Endothelial cell of umbilical vein (primary cell): ENCODE measurements around the gene BMPER. TPM values are rescaled to one million over a fixed set of nuclear protein-coding genes. Genes with fewer than 3 reads are reported as not detected.

Experiments
- BruUV-seq: library from RNA; stranded (reverse); fragments of 400-500 nt; replicated peaks from 2 replicates; lab custom pipeline; 2021; lab: Mats Ljungman, UMichigan
- CTCF ChIA-PET: fragments of 300-600, 350-600 bp; sonication (Branson Sonifier 250); formaldehyde crosslinking; loops from one replicate; lab custom pipeline; 2021; ENCODE audit warnings: antibody characterized with exemption, inconsistent platforms; lab: Charles Lee
- POLR2A ChIA-PET: fragments of 300-600, 350-600 bp; sonication (Branson Sonifier 250); formaldehyde crosslinking; loops from one replicate; lab custom pipeline; 2021; ENCODE audit warnings: antibody characterized with exemption, inconsistent platforms; lab: Charles Lee
- DNase-seq: peaks from one replicate; pipeline ENCODE4 v3.0.0-alpha.2; 2011; ENCODE audit warnings: low read depth, low spot score
- FAIRE-seq: peaks from 2 replicates; lab custom pipeline; 2011; peaks lifted over from hg19 to GRCh38; lab: Jason Lieb, UNC
- H2AFZ ChIP-seq: 2 replicates; pipeline ENCODE4 v1.6.0; 2012; ENCODE audit warnings: low read depth, low read length, control low read depth, inconsistent platforms
- H3K27ac ChIP-seq: 2 replicates; pipeline ENCODE4 v1.5.1; 2011; ENCODE audit warnings: low read depth, mild to moderate bottlenecking, control low read depth, low read length, moderate library complexity; ENCODE audit not compliant: insufficient read depth
- H3K27me3 ChIP-seq, 2 experiments: 2 replicates each; pipeline versions ENCODE4 v1.6.0 to v1.6.1; 2011; ENCODE audit warnings: low read length in 2 of 2, mixed read lengths in 1 of 2; ENCODE audit not compliant: control insufficient read depth in 2 of 2, insufficient read depth in 2 of 2
- H3K36me3 ChIP-seq, 2 experiments: 2 replicates in 1 of 2; 3 replicates in 1 of 2; pipeline ENCODE4 v1.5.1; 2011; ENCODE audit warnings: low read length in 2 of 2, mild to moderate bottlenecking in 1 of 2, moderate library complexity in 1 of 2; ENCODE audit not compliant: control insufficient read depth in 2 of 2, insufficient read depth in 2 of 2; ENCODE audit errors: extremely low read depth in 1 of 2
- H3K4me1 ChIP-seq: 3 replicates; pipeline ENCODE4 v1.5.1; 2011; ENCODE audit warnings: mild to moderate bottlenecking, low read length; ENCODE audit not compliant: control insufficient read depth, insufficient read depth; ENCODE audit errors: extremely low read depth
- H3K4me2 ChIP-seq: 2 replicates; pipeline ENCODE4 v1.6.1; 2011; ENCODE audit warnings: low read length, control low read depth, mixed read lengths; ENCODE audit not compliant: insufficient read depth
- H3K4me3 ChIP-seq, 3 experiments: fragments of 200-600 bp in 1 of 3; sonication (generic), shearing (Covaris generic) in 1 of 3; replicated peaks in 1 of 3; 2 replicates each; pipeline ENCODE4 v1.5.1; 2011 to 2016; ENCODE audit warnings: control low read depth in 3 of 3, low read length in 3 of 3, mild to moderate bottlenecking in 2 of 3, inconsistent platforms in 1 of 3, low read depth in 1 of 3, moderate library complexity in 1 of 3; ENCODE audit not compliant: insufficient read depth in 1 of 3
- H3K79me2 ChIP-seq: 2 replicates; pipeline ENCODE4 v1.6.0; 2012; ENCODE audit warnings: low read length, inconsistent platforms; ENCODE audit not compliant: control insufficient read depth, insufficient read depth
- H3K9ac ChIP-seq: replicated peaks from 2 replicates; pipeline ENCODE3; 2011; ENCODE audit warnings: low read length, control low read depth; ENCODE audit not compliant: insufficient read depth; ENCODE audit errors: extremely low read depth
- H3K9me1 ChIP-seq: replicated peaks from 3 replicates; pipeline ENCODE4 v1.6.0; 2011; ENCODE audit warnings: mild to moderate bottlenecking, low read length; ENCODE audit not compliant: control insufficient read depth, insufficient read depth; ENCODE audit errors: extremely low read depth
- H3K9me3 ChIP-seq: replicated peaks from 2 replicates; pipeline ENCODE4 v1.5.1; 2012; ENCODE audit warnings: low read length, inconsistent platforms; ENCODE audit not compliant: control insufficient read depth, insufficient read depth
- H4K20me1 ChIP-seq: replicated peaks from 2 replicates; pipeline ENCODE3; 2011; ENCODE audit warnings: mild to moderate bottlenecking, low read length; ENCODE audit not compliant: control insufficient read depth, insufficient read depth; ENCODE audit errors: extremely low read depth
- CTCF ChIP-seq, 2 donors: IDR thresholded peaks; 1 replicate in 1 of 2; 2 replicates in 1 of 2; pipeline ENCODE4 v1.5.1; 2011; ENCODE audit warnings: low read length in 2 of 2, mild to moderate bottlenecking in 2 of 2, moderate library complexity in 2 of 2, control low read depth in 1 of 2, inconsistent platforms in 1 of 2, low read depth in 1 of 2; ENCODE audit not compliant: insufficient read depth in 1 of 2; ENCODE audit errors: extremely low read depth in 1 of 2
- EZH2 ChIP-seq: IDR thresholded peaks from 2 replicates; pipeline ENCODE4 v1.6.1; 2012; ENCODE audit warnings: borderline replicate concordance, low read depth, mild to moderate bottlenecking, moderate library complexity, low read length, inconsistent platforms; ENCODE audit not compliant: severe bottlenecking
- FOS ChIP-seq: IDR thresholded peaks from 2 replicates; pipeline ENCODE4 v1.6.1; 2011; ENCODE audit warnings: mild to moderate bottlenecking, low read length, moderate library complexity, borderline replicate concordance; ENCODE audit not compliant: insufficient read depth
- GATA2 ChIP-seq: IDR thresholded peaks from 2 replicates; pipeline ENCODE4 v1.7.0; 2011; ENCODE audit warnings: low read depth, mild to moderate bottlenecking, moderate library complexity, mixed read lengths, low read length; ENCODE audit not compliant: insufficient read length, insufficient read depth
- JUN ChIP-seq: IDR thresholded peaks from 2 replicates; pipeline ENCODE4 v1.6.1; 2011; ENCODE audit warnings: borderline replicate concordance, low read depth; ENCODE audit not compliant: insufficient read length, insufficient read depth
- MAX ChIP-seq: IDR thresholded peaks from 2 replicates; pipeline ENCODE4 v1.6.1; 2011; ENCODE audit not compliant: insufficient read depth, insufficient read length
- MYC ChIP-seq: IDR thresholded peaks from one replicate; pipeline ENCODE4 v1.6.1; 2011; ENCODE audit warnings: mild to moderate bottlenecking, low read depth, low read length
- POLR2A ChIP-seq: IDR thresholded peaks from 2 replicates; pipeline ENCODE4 v1.6.1; 2012; ENCODE audit warnings: low read depth, mild to moderate bottlenecking, control low read depth, low read length
- POLR2AphosphoS5 ChIP-seq: IDR thresholded peaks from 2 replicates; pipeline ENCODE4 v1.6.1; 2012; ENCODE audit warnings: low read depth, mild to moderate bottlenecking, control low read depth, low read length, moderate library complexity; ENCODE audit not compliant: insufficient read depth
- dilution Hi-C: fragments of 300-500 bp; cut with MboI; formaldehyde crosslinking; loops from one replicate; pipeline ENCODE4 v1.15.0; 2019; ENCODE audit warnings: low sequenced_read_pairs; ENCODE audit not compliant: extremely low pct_ligation_motif_present
- intact Hi-C: fragments of 100-400 bp; cut with micrococcal nuclease; formaldehyde crosslinking; loops from one replicate; pipeline ENCODE4 v1.10.0; 2022
- polyA plus RNA-seq, 4 experiments: library from polyadenylated mRNA; depleted of rRNA in 3 of 4; stranded (reverse) in 3 of 4; unstranded in 1 of 4; fragments of >200 nt; gene quantifications; 2 replicates each; pipeline versions ENCODE4 v1.2.1 to v1.2.3, GENCODE V29; 2011 to 2012; ENCODE audit warnings: missing spikeins in 1 of 4
- total RNA-seq: library from RNA; stranded (reverse); gene quantifications from 2 replicates; pipeline ENCODE4 v1.2.3, GENCODE V29; 2021

BMPER gene
- total and polyA plus RNA-seq, 2 donors (not counting 3 experiments of a cell fraction or from before 2014, with no cell fraction given) = 0.10 to 0.13 TPM

GRCh38 chr7:34062826-34063225, 157.5 kb downstream of the BMPER start:
- Histone ChIP-seq H3K27ac (no peak overlapping the region), H3K36me3 (no peaks in the 10 kb centered on the region), H3K27me3 (no peaks in the 10 kb centered on the region), H3K9me3 (no peaks in the 10 kb centered on the region), H3K9ac (no peak overlapping the region), H4K20me1 (no peaks in the 10 kb centered on the region), H3K4me2 (no peak overlapping the region), H3K4me3 (no peak overlapping the region), H2AFZ (no peak overlapping the region), H3K9me1 (no peaks in the 10 kb centered on the region), H3K79me2 (no peaks in the 10 kb centered on the region), H3K4me1 (peaks cover 5% of the 10 kb centered on the region)
- FAIRE-seq (no peak), DNase-seq (no peak)
- intact Hi-C loops = no loop called here
- ChIA-PET CTCF (interaction anchor here (1.6 to 2.0 kb wide), 2 partner anchors 11 kb away, joined by 4 to 5 read pairs; no protein-coding TSS in a partner anchor), POLR2A (no interaction called here)
- dilution Hi-C loops = no loop called here
- TF ChIP-seq EZH2 (no peak), JUN (no peak), FOS (no peak), MYC (no peak), POLR2AphosphoS5 (no peak), MAX (no peak), CTCF (IDR thresholded peaks at IDR 0.05; ENCODE audit: extremely low read depth in 1 of 2, insufficient read depth in 1 of 2, low read depth in 1 of 2, low read length in 2 of 2) (no peak), GATA2 (no peak), POLR2A (no peak)
- BruUV-seq = no TSS peak
